Right renal cortex interstitium (tissue), 3 donors: ENCODE data around the gene DDIT4. TPM values are rescaled to one million over a fixed set of nuclear protein-coding genes. Genes with fewer than 3 reads are reported as not detected.

Experiments
- DNase-seq, 3 donors: peaks; one replicate each; pipeline ENCODE4 v3.0.0-alpha.2; 2013; ENCODE audit warnings: low read depth in 3 of 3, low spot score in 2 of 3
- polyA plus RNA-seq, 3 donors: library from polyadenylated mRNA; unstranded; fragments of 120-200 nt; gene quantifications; one replicate each; pipeline ENCODE4 v1.2.1, GENCODE V29; 2013; ENCODE audit not compliant: insufficient read length in 3 of 3

Gene DDIT4
- polyA plus RNA-seq, 3 donors, result 41.1 to 54.3 (median 52.9) TPM

- DNase-seq, result no peak
These were observed 40.5 kb downstream of the DDIT4 start for GRCh38 chr10:72314263-72314662.

- DNase-seq, result no peak
These were observed 41.3 kb downstream of the DDIT4 start for GRCh38 chr10:72315054-72315453.

GRCh38 chr10:72315611-72316385, 42.1 kb downstream of the DDIT4 start:
- no peak for DNase-seq

- DNase-seq, result no peak
These were observed 42.6 kb downstream of the DDIT4 start for GRCh38 chr10:72316386-72316700.

- DNase-seq, result no peak
These were observed 43.2 kb downstream of the DDIT4 start for GRCh38 chr10:72316748-72317435.

GRCh38 chr10:72318418-72319262, 44.9 kb downstream of the DDIT4 start:
- DNase-seq, result no peak

GRCh38 chr10:72319416-72320254, 45.9 kb downstream of the DDIT4 start:
- DNase-seq, result no peak

GRCh38 chr10:72320676-72321247, 47.0 kb downstream of the DDIT4 start:
- DNase-seq, result no peak

- no peak for DNase-seq
These were observed 47.7 kb downstream of the DDIT4 start for GRCh38 chr10:72321248-72322029.

GRCh38 chr10:72322030-72322279, 48.2 kb downstream of the DDIT4 start:
- DNase-seq, result no peak

GRCh38 chr10:72322280-72323058, 48.7 kb downstream of the DDIT4 start:
- DNase-seq, result no peak

GRCh38 chr10:72323108-72323749, 49.5 kb downstream of the DDIT4 start:
- no peak for DNase-seq

- no peak for DNase-seq
These were observed 50.1 kb downstream of the DDIT4 start for GRCh38 chr10:72323771-72324191.

Other genes starting within 250 kb of the DDIT4 start
- 100 to 1,000 TPM; 147 to 168 (median 150) TPM for gene SPOCK2, start 185.4 kb upstream of the DDIT4 start, polyA plus RNA-seq
- gene ANAPC16, start 57.9 kb upstream of the DDIT4 start, polyA plus RNA-seq, result 100 to 1,000 TPM; 210 to 216 (median 213) TPM
- 10 to 100 TPM; 43.6 to 55.4 (median 45.8) TPM for gene ASCC1, start 57.6 kb upstream of the DDIT4 start, polyA plus RNA-seq
- 10 to 100 TPM; 28.6 to 35.0 (median 32.7) TPM for gene DNAJB12, start 81.0 kb downstream of the DDIT4 start, polyA plus RNA-seq